ENCODE measurements around the gene MED27.

MED27 gene

GRCh38 chr9:131994364-131995125 is 85.1 kb downstream of the MED27 start:
- FAIRE-seq = no peak

GRCh38 chr9:131992906-131993657 is 86.6 kb downstream of the MED27 start:
- no peak for FAIRE-seq

GRCh38 chr9:131987232-131987631 is 92.4 kb downstream of the MED27 start:
- no peak for FAIRE-seq

GRCh38 chr9:131986576-131986975 is 93.1 kb downstream of the MED27 start:
- FAIRE-seq = peak; percentile 96

- no peak for FAIRE-seq
These were observed 93.6 kb downstream of the MED27 start for GRCh38 chr9:131986089-131986488.

GRCh38 chr9:131984564-131984963 is 95.1 kb downstream of the MED27 start:
- FAIRE-seq = no peak

- FAIRE-seq = no peak
These were observed 96.9 kb downstream of the MED27 start for GRCh38 chr9:131982671-131983239.

- no peak for FAIRE-seq
These were observed 97.6 kb downstream of the MED27 start for GRCh38 chr9:131982102-131982501.

- no peak for FAIRE-seq
These were observed 98.4 kb downstream of the MED27 start for GRCh38 chr9:131981116-131981776.

- no peak for FAIRE-seq
These were observed 99.2 kb downstream of the MED27 start for GRCh38 chr9:131980267-131981016.

GRCh38 chr9:131977109-131977838 is 102.4 kb downstream of the MED27 start:
- FAIRE-seq = no peak

GRCh38 chr9:131976157-131977108 is 103.2 kb downstream of the MED27 start:
- no peak for FAIRE-seq

GRCh38 chr9:131972889-131973288 is 106.8 kb downstream of the MED27 start:
- no peak for FAIRE-seq

- FAIRE-seq = no peak
These were observed 108.1 kb downstream of the MED27 start for GRCh38 chr9:131971482-131972074.

- no peak for FAIRE-seq
These were observed 110.1 kb downstream of the MED27 start for GRCh38 chr9:131969469-131969989.

- no peak for FAIRE-seq
These were observed 111.0 kb downstream of the MED27 start for GRCh38 chr9:131968632-131969031.

- no peak for FAIRE-seq
These were observed 113.8 kb downstream of the MED27 start for GRCh38 chr9:131965841-131966240.

- no peak for FAIRE-seq
These were observed 114.6 kb downstream of the MED27 start for GRCh38 chr9:131965103-131965502.

- no peak for FAIRE-seq
These were observed 116.3 kb downstream of the MED27 start for GRCh38 chr9:131963072-131964030.

Data from islet of Langerhans (tissue), 1 donor.